ENCODE results near the gene UCHL5. TPM values are rescaled to one million over a fixed set of nuclear protein-coding genes. Genes with fewer than 3 reads are reported as not detected.
"Not testable (repeated sequence)": the region's sequence is repeated elsewhere in the genome, so short reads cannot be mapped to it uniquely, and the experiment has no call there.

Gene UCHL5
- total RNA-seq, 1 donor from 2014 or later: 20.4 TPM

DNA sequence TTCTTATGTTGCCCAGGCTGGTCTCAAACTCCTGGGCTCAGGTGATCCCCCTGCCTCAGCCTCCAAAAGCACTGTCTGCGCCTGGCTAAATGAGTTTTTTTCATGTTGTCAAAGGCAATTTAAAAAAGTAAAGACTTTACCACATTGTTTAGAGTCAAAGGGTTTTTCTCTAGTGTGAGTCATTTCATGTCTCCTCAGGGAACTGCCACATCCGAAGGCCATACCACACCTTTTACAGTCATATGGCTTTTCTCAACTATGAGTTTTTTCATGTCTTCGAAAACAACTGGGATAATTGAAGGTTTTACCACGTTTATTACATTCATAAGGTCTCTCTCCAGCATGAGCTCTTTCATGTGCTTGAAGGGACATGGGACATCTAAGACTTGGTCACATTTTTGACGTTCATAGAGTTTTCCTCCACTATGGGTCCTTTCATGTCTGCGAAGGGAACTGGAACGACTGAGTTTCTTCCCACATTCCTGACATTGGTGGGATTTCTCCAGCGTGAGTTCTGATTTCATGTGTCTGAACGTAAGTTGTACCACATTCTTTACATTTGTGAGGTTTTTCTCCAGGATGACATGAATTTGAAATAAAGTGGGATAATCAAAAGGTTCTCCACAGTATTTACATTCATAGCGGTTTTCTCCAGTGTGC is 65.6 kb downstream of the UCHL5 start:
- Histone ChIP-seq H3K9me3 (ENCODE audit: control insufficient read depth in 3 of 3, low read length in 3 of 3) (no peaks in the 10 kb centered on the region), H3K4me1 (ENCODE audit: control insufficient read depth in 3 of 3, insufficient read depth in 3 of 3, low read length in 3 of 3) (no peaks in the 10 kb centered on the region), H3K36me3 (ENCODE audit: control insufficient read depth in 3 of 3, insufficient read depth in 3 of 3, low read length in 3 of 3) (peaks cover 8 to 16% (median 11%) of the 10 kb centered on the region in 3 donors), H3K9ac (ENCODE audit: low read depth in 1 of 3, low read length in 3 of 3) (no peak overlapping the region), H3K27ac (ENCODE audit: low read depth, low read length) (no peak overlapping the region), H3K27me3 (ENCODE audit: control insufficient read depth in 3 of 3, insufficient read depth in 3 of 3, low read length in 3 of 3) (no peaks in the 10 kb centered on the region), H3K4me3 (ENCODE audit: low read length in 3 of 3) (no peak overlapping the region)

DNA sequence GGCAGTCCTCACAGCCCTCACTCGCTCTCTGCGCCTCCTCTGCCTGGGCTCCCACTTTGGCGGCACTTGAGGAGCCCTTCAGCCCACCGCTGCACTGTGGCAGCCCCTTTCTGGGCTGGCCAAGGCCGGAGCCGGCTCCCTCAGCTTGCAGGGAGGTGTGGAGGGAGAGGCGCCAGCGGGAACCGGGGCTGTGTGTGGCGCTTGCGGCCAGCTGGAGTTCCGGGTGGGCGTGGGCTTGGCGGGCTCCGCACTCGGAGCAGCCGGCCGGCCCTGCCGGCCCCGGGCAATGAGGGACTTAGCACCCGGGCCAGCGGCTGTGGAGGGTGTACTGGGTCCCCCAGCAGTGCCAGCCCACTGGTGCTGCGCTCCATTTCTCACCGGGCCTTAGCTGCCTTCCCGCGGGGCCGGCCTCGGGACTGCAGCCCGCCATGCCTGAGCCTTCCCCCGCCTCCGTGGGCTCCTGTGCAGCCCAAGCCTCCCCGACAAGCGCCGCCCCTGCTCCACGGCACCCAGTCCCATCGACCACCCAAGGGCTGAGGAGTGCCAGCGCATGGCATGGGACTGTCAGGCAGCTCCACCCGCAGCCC is 72.3 kb downstream of the UCHL5 start:
- H3K27ac ChIP-seq (ENCODE audit: low read depth, low read length); H3K9ac ChIP-seq (ENCODE audit: low read depth in 1 of 3, low read length in 3 of 3); H3K4me3 ChIP-seq (ENCODE audit: low read length in 3 of 3); H3K36me3 ChIP-seq (ENCODE audit: control insufficient read depth in 3 of 3, insufficient read depth in 3 of 3, low read length in 3 of 3); H3K4me1 ChIP-seq (ENCODE audit: control insufficient read depth in 3 of 3, insufficient read depth in 3 of 3, low read length in 3 of 3); H3K9me3 ChIP-seq (ENCODE audit: control insufficient read depth in 3 of 3, low read length in 3 of 3); H3K27me3 ChIP-seq (ENCODE audit: control insufficient read depth in 3 of 3, insufficient read depth in 3 of 3, low read length in 3 of 3): not testable (repeated sequence)

DNA sequence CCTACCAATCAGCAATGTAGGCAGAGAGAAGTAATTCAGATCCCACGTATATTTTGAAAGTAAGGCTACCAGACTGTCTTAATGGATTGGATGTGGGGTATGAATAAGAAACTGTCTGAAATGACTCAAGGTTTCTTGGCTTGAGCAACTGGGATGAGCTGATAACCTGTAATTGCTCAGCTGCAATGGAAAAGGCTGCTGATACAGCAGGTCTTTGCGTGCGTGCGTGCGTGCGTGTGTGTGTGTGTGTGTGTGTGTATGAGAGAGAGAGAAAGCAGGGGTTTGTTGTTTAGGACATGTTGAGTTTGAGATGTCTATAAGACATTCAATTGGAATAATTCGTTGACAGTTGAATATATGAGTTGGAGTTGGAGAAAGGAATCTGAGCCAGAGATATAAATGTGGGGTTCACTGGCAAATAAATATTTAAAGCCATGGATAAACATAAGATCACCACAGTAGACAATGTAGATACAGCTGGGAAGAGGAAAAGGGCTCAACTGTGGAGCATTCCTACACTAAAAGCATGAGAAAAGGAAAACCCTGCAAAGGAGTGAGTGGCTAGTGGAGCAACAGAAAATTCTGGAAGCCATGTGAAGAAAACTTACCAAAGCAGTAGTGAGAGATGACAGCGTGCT is 72.9 kb downstream of the UCHL5 start:
- H3K27me3 ChIP-seq (ENCODE audit: control insufficient read depth in 3 of 3, insufficient read depth in 3 of 3, low read length in 3 of 3): no peaks in the 10 kb centered on the region
- H3K4me1 ChIP-seq (ENCODE audit: control insufficient read depth in 3 of 3, insufficient read depth in 3 of 3, low read length in 3 of 3): no peaks in the 10 kb centered on the region
- H3K4me3 ChIP-seq (ENCODE audit: low read length in 3 of 3): no peak overlapping the region
- no peak overlapping the region for H3K27ac ChIP-seq (ENCODE audit: low read depth, low read length)
- H3K36me3 ChIP-seq (ENCODE audit: control insufficient read depth in 3 of 3, insufficient read depth in 3 of 3, low read length in 3 of 3): no peaks in the 10 kb centered on the region
- H3K9me3 ChIP-seq (ENCODE audit: control insufficient read depth in 3 of 3, low read length in 3 of 3): no peaks in the 10 kb centered on the region
- no peak overlapping the region for H3K9ac ChIP-seq (ENCODE audit: low read depth in 1 of 3, low read length in 3 of 3)

DNA sequence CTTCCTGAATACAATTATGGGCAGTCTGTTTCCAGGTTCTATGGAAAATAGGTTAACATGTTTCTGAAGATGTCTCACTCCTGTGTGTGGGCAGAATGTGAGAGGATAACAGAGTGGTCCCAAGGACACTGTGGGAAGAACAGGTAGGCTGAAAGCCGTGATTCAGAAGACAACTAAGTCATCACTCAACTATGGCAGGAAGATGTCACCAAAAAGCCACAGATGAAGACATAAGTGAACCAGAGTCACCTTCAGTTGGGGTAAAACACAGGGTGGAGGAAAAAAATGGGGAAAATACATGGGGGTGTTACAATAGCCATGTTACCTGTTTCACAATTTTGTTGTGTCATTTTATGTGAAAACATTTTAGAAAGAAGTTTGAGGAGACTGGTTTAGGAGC is 75.1 kb downstream of the UCHL5 start:
- no peak overlapping the region for H3K27ac ChIP-seq (ENCODE audit: low read depth, low read length)
- no peak overlapping the region for H3K4me3 ChIP-seq (ENCODE audit: low read length in 3 of 3)
- no peaks in the 10 kb centered on the region for H3K27me3 ChIP-seq (ENCODE audit: control insufficient read depth in 3 of 3, insufficient read depth in 3 of 3, low read length in 3 of 3)
- H3K4me1 ChIP-seq (ENCODE audit: control insufficient read depth in 3 of 3, insufficient read depth in 3 of 3, low read length in 3 of 3): no peaks in the 10 kb centered on the region
- H3K36me3 ChIP-seq (ENCODE audit: control insufficient read depth in 3 of 3, insufficient read depth in 3 of 3, low read length in 3 of 3): no peaks in the 10 kb centered on the region
- no peak overlapping the region for H3K9ac ChIP-seq (ENCODE audit: low read depth in 1 of 3, low read length in 3 of 3)
- no peaks in the 10 kb centered on the region for H3K9me3 ChIP-seq (ENCODE audit: control insufficient read depth in 3 of 3, low read length in 3 of 3)

- Histone ChIP-seq H3K36me3 (ENCODE audit: control insufficient read depth in 3 of 3, insufficient read depth in 3 of 3, low read length in 3 of 3) (no peaks in the 10 kb centered on the region), H3K27ac (ENCODE audit: low read depth, low read length) (no peak overlapping the region), H3K4me3 (ENCODE audit: low read length in 3 of 3) (no peak overlapping the region), H3K27me3 (ENCODE audit: control insufficient read depth in 3 of 3, insufficient read depth in 3 of 3, low read length in 3 of 3) (no peaks in the 10 kb centered on the region), H3K9ac (ENCODE audit: low read depth in 1 of 3, low read length in 3 of 3) (no peak overlapping the region), H3K4me1 (ENCODE audit: control insufficient read depth in 3 of 3, insufficient read depth in 3 of 3, low read length in 3 of 3) (no peaks in the 10 kb centered on the region), H3K9me3 (ENCODE audit: control insufficient read depth in 3 of 3, low read length in 3 of 3) (no peaks in the 10 kb centered on the region)
Measured at GRCh38 chr1:192983349-192983980, 75.7 kb downstream of the UCHL5 start.

DNA sequence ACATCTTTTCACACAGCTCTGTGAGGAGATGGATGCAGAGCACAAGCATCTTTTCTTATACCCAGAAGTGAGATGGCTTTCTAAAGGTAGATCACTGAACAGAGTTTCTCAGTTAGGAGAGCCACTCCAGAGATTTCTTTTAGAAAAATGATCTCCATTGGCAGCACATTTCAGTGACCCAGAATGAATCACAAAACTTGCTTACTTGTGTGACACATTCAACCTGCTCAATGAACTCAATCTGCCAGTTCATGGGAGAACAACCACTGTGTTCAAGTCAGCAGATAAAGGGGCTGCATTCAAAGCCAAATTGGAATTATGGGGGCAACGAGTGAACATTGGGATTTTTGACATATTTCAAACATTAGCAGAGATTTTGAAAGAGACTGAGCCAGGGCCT is 78.3 kb downstream of the UCHL5 start:
- H3K4me1 ChIP-seq (ENCODE audit: control insufficient read depth in 3 of 3, insufficient read depth in 3 of 3, low read length in 3 of 3): no peaks in the 10 kb centered on the region
- no peaks in the 10 kb centered on the region for H3K36me3 ChIP-seq (ENCODE audit: control insufficient read depth in 3 of 3, insufficient read depth in 3 of 3, low read length in 3 of 3)
- no peaks in the 10 kb centered on the region for H3K27me3 ChIP-seq (ENCODE audit: control insufficient read depth in 3 of 3, insufficient read depth in 3 of 3, low read length in 3 of 3)
- no peak overlapping the region for H3K27ac ChIP-seq (ENCODE audit: low read depth, low read length)
- no peak overlapping the region for H3K4me3 ChIP-seq (ENCODE audit: low read length in 3 of 3)
- H3K9me3 ChIP-seq (ENCODE audit: control insufficient read depth in 3 of 3, low read length in 3 of 3): no peaks in the 10 kb centered on the region
- H3K9ac ChIP-seq (ENCODE audit: low read depth in 1 of 3, low read length in 3 of 3): no peak overlapping the region

GRCh38 chr1:192980334-192980733 is 78.8 kb downstream of the UCHL5 start:
- not testable (repeated sequence) for H3K36me3 ChIP-seq (ENCODE audit: control insufficient read depth in 3 of 3, insufficient read depth in 3 of 3, low read length in 3 of 3); H3K4me1 ChIP-seq (ENCODE audit: control insufficient read depth in 3 of 3, insufficient read depth in 3 of 3, low read length in 3 of 3); H3K4me3 ChIP-seq (ENCODE audit: low read length in 3 of 3); H3K27me3 ChIP-seq (ENCODE audit: control insufficient read depth in 3 of 3, insufficient read depth in 3 of 3, low read length in 3 of 3); H3K9ac ChIP-seq (ENCODE audit: low read depth in 1 of 3, low read length in 3 of 3); H3K9me3 ChIP-seq (ENCODE audit: control insufficient read depth in 3 of 3, low read length in 3 of 3); H3K27ac ChIP-seq (ENCODE audit: low read depth, low read length)

- H3K27me3 ChIP-seq (ENCODE audit: control insufficient read depth in 3 of 3, insufficient read depth in 3 of 3, low read length in 3 of 3): no peaks in the 10 kb centered on the region
- H3K27ac ChIP-seq (ENCODE audit: low read depth, low read length): no peak overlapping the region
- H3K4me3 ChIP-seq (ENCODE audit: low read length in 3 of 3): no peak overlapping the region
- no peaks in the 10 kb centered on the region for H3K9me3 ChIP-seq (ENCODE audit: control insufficient read depth in 3 of 3, low read length in 3 of 3)
- no peaks in the 10 kb centered on the region for H3K36me3 ChIP-seq (ENCODE audit: control insufficient read depth in 3 of 3, insufficient read depth in 3 of 3, low read length in 3 of 3)
- no peak overlapping the region for H3K9ac ChIP-seq (ENCODE audit: low read depth in 1 of 3, low read length in 3 of 3)
- no peaks in the 10 kb centered on the region for H3K4me1 ChIP-seq (ENCODE audit: control insufficient read depth in 3 of 3, insufficient read depth in 3 of 3, low read length in 3 of 3)
Measured at GRCh38 chr1:192979542-192979941, 79.6 kb downstream of the UCHL5 start.

DNA sequence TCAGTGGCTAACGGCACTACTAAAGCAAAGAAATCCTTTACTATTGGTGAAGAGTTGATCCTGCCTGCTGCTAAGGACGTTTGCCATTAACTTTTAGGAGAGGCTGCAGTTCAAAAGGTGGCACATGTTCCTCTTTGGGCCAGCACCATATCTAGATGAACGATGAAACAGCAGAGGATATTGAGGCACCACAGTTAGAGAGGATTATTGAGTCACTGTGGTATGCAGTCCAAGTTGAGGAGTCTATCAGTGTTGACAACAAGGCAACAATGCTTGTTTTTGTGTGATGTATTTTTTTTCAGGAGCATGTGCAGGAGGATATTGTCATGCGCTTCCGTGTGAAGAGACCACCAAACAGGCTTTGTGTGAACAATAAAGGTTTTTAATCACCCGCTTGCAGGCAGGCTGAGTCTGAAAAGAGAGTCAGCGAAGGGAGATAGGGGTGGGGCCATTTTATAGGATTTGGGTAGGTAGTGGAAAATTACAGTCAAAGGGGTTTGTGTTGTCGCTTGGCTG is 80.9 kb downstream of the UCHL5 start:
- Histone ChIP-seq H3K27ac (ENCODE audit: low read depth, low read length) (no peak overlapping the region), H3K9ac (ENCODE audit: low read depth in 1 of 3, low read length in 3 of 3) (no peak overlapping the region), H3K36me3 (ENCODE audit: control insufficient read depth in 3 of 3, insufficient read depth in 3 of 3, low read length in 3 of 3) (no peaks in the 10 kb centered on the region), H3K9me3 (ENCODE audit: control insufficient read depth in 3 of 3, low read length in 3 of 3) (no peaks in the 10 kb centered on the region), H3K27me3 (ENCODE audit: control insufficient read depth in 3 of 3, insufficient read depth in 3 of 3, low read length in 3 of 3) (no peaks in the 10 kb centered on the region), H3K4me1 (ENCODE audit: control insufficient read depth in 3 of 3, insufficient read depth in 3 of 3, low read length in 3 of 3) (no peaks in the 10 kb centered on the region), H3K4me3 (ENCODE audit: low read length in 3 of 3) (no peak overlapping the region)

GRCh38 chr1:192977089-192977706 is 82.0 kb downstream of the UCHL5 start:
- no peak overlapping the region for H3K27ac ChIP-seq (ENCODE audit: low read depth, low read length)
- H3K9me3 ChIP-seq (ENCODE audit: control insufficient read depth in 3 of 3, low read length in 3 of 3): no peaks in the 10 kb centered on the region
- H3K9ac ChIP-seq (ENCODE audit: low read depth in 1 of 3, low read length in 3 of 3): no peak overlapping the region
- no peaks in the 10 kb centered on the region for H3K4me1 ChIP-seq (ENCODE audit: control insufficient read depth in 3 of 3, insufficient read depth in 3 of 3, low read length in 3 of 3)
- no peaks in the 10 kb centered on the region for H3K27me3 ChIP-seq (ENCODE audit: control insufficient read depth in 3 of 3, insufficient read depth in 3 of 3, low read length in 3 of 3)
- H3K36me3 ChIP-seq (ENCODE audit: control insufficient read depth in 3 of 3, insufficient read depth in 3 of 3, low read length in 3 of 3): no peaks in the 10 kb centered on the region
- H3K4me3 ChIP-seq (ENCODE audit: low read length in 3 of 3): no peak overlapping the region
